GM18517 (cell line): ENCODE results near the gene RNF13.
A peak's percentile ranks its signal among the peaks of the same experiment; 100 is the strongest.

Experiments used
- ATAC-seq: cut with Tn5 transposase; IDR thresholded peaks from one replicate; pipeline ENCODE4 v1.9.1; 2021; ENCODE audit warnings: mild to moderate bottlenecking, moderate library complexity; ENCODE audit not compliant: unreplicated experiment

Gene RNF13, protein sequence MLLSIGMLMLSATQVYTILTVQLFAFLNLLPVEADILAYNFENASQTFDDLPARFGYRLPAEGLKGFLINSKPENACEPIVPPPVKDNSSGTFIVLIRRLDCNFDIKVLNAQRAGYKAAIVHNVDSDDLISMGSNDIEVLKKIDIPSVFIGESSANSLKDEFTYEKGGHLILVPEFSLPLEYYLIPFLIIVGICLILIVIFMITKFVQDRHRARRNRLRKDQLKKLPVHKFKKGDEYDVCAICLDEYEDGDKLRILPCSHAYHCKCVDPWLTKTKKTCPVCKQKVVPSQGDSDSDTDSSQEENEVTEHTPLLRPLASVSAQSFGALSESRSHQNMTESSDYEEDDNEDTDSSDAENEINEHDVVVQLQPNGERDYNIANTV

GRCh38 chr3:149812606-149813366 is at the start of gene RNF13:
Gene RNF13, plus strand, starts transcription at chr3:149813215. Its CDS starts 32,812 bp downstream, at chr3:149846027.
- peak; percentile 88 for ATAC-seq

- no peak for ATAC-seq
Measured at GRCh38 chr3:149763565-149764195, 49.3 kb upstream of the RNF13 start.

GRCh38 chr3:149764302-149764701 is 48.7 kb upstream of the RNF13 start:
- no peak for ATAC-seq

DNA sequence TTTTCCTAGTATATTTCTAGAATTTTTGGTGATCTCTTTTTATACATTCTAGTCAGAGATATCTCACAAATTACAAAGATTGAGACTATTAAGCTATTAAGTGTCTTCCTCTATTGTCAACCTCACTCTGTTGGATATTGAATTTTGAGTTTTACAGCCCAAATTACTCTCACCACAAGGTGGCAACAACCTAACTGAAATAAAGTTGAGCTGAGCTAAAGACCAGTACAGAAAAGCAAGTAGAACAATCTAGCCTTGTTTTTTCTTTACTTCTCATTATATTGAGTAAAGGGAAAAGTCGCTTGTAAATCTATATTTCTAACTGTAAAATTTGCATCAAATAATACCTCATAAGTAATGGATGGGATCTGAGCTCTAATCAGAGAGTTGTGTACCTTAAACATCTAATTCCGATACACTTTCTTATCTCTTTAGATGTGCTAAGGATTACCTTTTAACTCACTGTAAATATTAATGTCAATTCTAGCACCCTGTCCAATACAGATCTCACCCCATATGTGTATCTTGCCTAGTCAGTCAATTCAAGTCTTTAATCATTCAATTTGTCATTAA is 47.2 kb upstream of the RNF13 start:
- no peak for ATAC-seq

- ATAC-seq, result no peak
Measured at GRCh38 chr3:149767720-149768119, 45.3 kb upstream of the RNF13 start.

GRCh38 chr3:149768704-149769103 is 44.3 kb upstream of the RNF13 start:
- ATAC-seq, result no peak

- no peak for ATAC-seq
Measured at GRCh38 chr3:149770246-149770645, 42.8 kb upstream of the RNF13 start.

DNA sequence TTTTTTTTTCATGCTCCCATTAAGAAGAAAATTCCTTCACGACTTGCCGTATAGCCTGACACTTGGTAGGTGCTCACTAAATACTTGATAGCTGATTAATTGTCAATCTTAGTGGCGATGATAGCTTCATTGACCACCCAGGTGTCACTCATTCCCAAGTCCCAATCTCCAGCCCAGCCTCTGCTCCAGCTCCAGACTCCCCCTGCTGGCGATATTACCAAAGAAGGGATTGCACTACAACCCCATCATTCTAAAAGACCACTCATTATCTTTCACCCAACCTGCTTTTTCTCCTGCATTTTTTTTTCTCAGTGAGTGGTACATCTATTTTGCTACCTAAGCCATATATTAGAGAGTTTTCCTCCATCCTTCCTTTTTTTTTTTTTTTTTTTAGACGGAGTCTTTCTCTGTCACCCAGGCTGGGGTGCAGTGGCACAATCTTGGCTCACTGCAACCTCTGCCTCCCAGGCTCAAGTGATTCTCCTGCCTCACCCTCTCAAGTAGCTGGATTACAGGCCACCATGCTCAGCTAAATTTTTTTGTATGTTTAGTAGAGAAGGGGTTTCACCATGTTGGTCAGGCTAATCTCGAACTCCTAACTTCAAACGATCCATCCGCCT is 41.3 kb upstream of the RNF13 start:
- ATAC-seq, result peak; percentile 64

DNA sequence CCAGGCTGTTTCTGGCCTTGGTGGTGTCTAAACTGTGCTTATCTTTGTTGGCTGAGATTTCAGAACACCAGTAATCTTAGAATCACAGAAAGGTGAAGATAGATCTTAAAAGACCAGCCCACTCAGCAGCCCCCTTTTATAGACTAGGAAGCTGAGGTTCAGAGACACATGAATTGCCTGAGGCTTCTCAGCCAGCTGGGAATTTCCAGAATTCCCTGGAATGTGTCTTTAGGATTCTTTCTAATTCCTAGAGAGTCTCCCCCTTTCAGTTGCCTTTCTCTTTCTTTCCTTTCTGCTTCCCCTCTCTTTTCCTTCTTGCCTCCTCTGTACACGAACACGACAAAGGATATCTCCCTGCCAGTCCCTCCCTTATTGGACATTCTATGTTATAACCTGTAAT is 40.2 kb upstream of the RNF13 start:
- ATAC-seq, result no peak

- no peak for ATAC-seq
Measured at GRCh38 chr3:149776170-149776569, 36.8 kb upstream of the RNF13 start.

- ATAC-seq, result no peak
Measured at GRCh38 chr3:149777414-149778214, 35.4 kb upstream of the RNF13 start.

DNA sequence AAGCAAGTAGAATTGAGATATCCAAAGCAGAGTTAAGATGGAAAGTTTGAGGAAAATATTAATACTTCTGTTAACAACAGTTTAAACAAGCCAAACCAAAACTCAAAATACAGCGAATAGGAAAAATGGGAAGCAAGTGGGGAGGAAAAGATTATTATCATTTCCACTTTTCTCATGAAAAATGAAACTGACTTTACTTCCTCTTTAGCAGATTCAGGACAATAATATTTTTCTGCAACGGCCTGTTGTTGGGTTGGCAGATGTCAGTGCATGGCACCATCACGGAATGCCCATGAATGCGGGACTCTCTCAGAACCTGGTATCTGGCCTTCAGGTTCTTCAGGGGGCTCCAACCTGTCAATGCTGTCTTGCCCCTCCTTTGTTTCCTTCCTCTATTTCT is 31.8 kb upstream of the RNF13 start:
- ATAC-seq, result no peak

DNA sequence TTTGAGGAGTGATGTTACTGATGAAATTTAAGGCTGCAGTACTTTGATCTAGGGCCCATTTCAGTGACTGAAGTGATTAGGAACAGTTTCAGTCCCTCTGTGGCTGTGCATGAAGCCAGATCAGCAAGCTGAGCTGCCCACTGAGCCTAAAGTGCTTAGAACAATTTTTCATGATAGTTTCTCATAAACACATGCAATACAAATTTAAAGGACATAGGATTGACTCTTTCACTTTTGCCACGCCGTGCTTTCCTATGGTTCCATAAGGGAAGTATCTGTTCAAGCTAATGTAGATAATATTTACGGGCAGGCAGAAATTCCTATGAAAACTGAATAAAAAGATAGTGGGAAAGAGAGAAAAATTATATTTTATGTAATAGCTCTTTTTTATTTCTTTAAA is 31.3 kb upstream of the RNF13 start:
- ATAC-seq, result no peak

DNA sequence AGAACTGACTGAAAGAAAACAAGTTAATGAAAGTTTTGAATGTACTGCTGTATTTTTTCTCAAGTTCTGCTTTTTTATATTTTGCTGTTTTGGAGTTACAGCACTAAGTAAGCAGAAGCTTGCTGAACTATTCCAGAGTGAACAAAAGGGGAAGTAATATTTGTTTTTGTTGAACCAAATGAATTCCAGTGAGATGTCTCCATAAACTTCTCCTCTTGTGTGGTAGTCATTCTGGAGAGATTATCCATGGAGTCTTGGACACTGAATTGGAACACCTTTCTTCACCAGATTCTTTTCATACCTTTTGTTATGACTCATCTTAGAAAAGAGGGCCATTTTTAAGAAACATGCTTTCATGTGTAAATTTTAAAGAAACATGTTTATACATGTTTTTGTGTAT is 29.4 kb upstream of the RNF13 start:
- ATAC-seq, result no peak

DNA sequence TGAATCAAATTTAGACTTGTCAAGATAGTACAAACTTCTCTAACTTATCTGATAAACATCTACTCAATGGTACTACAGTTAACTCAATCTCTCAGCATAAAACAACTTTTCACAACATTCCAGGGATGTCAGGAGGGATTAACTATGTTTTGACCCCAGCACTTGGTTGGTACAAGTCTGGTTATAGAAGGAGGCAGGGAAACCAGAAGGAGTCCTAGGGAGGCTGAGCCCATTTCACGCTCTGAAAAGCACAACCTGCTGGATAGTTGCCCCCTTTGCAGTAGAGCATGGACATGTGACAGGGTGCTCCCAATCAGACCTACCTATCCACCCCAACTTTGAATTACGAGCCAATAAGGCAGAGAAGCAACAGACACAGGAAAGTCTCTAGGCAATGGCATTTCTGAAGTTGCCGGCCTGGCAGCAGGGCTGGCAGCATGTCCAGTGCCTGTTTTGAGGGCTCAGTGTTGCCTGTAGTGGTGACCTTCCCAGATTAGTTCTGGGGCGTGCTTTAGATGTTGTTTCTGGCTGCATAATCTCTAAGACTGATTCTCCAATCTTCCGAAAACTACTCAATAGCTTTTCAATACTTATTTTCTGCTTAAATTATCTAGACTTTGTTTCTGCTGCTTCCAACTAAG is 28.8 kb upstream of the RNF13 start:
- no peak for ATAC-seq

DNA sequence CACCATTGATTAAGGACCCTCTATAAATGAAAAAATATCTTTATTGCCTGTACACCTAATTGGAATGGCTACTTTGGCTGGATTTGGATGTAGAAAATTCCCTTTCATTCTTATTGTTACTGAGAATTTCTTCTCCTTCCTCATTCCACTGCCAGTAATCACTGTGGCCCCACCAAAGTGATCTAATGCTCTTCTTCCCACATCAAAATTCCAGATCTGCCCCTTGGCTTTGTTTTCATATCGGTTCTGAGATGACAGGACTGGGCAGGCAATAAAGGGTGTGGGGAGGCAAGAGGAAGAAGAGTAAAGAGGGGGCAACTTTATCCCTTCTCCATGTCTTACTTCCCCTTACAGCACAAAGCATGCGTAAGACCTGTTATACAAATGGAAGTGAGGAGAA is 22.7 kb upstream of the RNF13 start:
- ATAC-seq, result no peak

DNA sequence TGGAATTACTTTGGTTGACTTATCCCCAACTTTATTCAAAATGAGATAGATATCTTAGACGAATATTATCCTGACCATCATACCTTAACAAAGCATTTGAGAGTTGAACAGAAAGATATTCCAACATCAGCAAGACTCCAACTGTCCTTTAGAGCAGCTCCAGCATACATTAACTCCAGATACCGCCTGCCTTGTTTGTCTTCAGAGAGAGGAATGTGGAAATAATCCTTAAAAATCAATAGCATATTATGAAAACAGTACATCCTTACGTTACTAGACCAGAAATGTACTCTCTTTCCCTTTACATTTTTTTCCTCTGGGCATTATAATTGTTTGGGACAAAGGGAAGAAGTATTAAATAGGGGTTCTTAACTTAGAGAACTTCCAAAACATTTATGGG is 22.3 kb upstream of the RNF13 start:
- ATAC-seq, result no peak

DNA sequence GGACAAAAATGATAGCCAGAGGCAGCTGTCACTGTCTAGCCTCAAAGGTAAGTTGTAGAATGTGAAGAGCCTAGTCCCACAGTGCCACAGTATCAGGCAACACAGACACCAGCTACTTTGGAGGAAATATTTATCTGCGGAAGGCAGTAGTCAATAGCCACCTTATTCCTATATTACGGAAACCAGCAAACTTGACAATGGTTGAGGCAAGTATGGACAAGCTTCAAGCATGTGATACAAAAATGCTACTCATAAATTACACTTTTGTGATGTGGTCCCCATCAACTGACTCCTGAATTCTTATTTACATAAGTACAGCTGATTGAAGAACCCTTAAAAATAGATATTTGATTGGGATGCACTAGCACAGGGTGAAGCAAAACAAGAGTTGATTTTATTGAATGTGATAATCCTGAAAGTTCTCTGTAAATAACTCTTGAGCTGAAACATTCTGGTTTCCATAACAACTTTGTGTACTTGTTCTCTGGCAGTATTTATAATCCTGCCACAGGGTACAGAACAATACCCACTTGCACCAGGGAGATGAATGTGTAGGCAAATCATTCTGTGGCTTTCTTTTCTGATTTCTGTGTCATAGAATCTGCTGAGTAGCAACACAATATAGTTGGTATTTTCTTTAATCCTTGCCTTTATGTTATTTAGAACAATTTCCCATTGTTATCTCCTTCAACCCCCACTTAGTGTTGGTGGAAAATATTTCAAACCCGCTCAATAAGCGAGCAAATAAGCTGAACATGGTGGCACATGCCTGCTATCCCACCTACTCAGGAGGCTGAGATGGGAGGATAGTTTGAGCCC is 20.4 kb upstream of the RNF13 start, which contains the start of gene ANKUB1:
Gene ANKUB1 (minus strand): TSS at position 103 of the 819 bp plus-strand sequence. CDS start 188 bp downstream, outside the sequence.
- no peak for ATAC-seq

GRCh38 chr3:149796026-149796425 is 17.0 kb upstream of the RNF13 start:
- ATAC-seq, result no peak
